ENCODE measurements around the gene LTV1. TPM values are rescaled to one million over a fixed set of nuclear protein-coding genes. Genes with fewer than 3 reads are reported as not detected.

The LTV1 gene
- total and polyA plus RNA-seq, 2 donors from 2014 or later: 15.0 to 17.8 TPM

GRCh38 chr6:143857651-143858050 is 14.5 kb downstream of the LTV1 start:
- H3K4me3 ChIP-seq (ENCODE audit: low read length in 3 of 3): no peak overlapping the region
- TF ChIP-seq CTCF (IDR thresholded peaks at IDR 0.05; ENCODE audit: borderline replicate concordance, extremely low read depth, insufficient read depth): no peak
- no peaks in the 10 kb centered on the region for H3K27me3 ChIP-seq (ENCODE audit: control insufficient read depth, insufficient read depth, low read length)
- no peak overlapping the region for H3K27ac ChIP-seq (ENCODE audit: low read depth in 2 of 2, low read length in 2 of 2)
- H3K4me1 ChIP-seq (ENCODE audit: control insufficient read depth in 2 of 3, insufficient read depth in 2 of 3, low read depth in 1 of 3, low read length in 3 of 3): no peaks in the 10 kb centered on the region
- H3K9me3 ChIP-seq (ENCODE audit: control insufficient read depth in 2 of 3, insufficient read depth in 1 of 3, low read length in 3 of 3): no peaks in the 10 kb centered on the region
- H3K9ac ChIP-seq (ENCODE audit: low read length in 3 of 3): no peak overlapping the region
- FAIRE-seq (no peak), DNase-seq (no peak)
- H3K36me3 ChIP-seq (ENCODE audit: control insufficient read depth in 2 of 3, insufficient read depth in 3 of 3, low read length in 3 of 3): peaks cover 11 to 41% (median 28%) of the 10 kb centered on the region in 3 donors
- intact Hi-C loops (cut with DNase I): no loop called here

GRCh38 chr6:143859891-143860660 is 16.9 kb downstream of the LTV1 start:
- Histone ChIP-seq H3K27me3 (ENCODE audit: control insufficient read depth, insufficient read depth, low read length) (no peaks in the 10 kb centered on the region), H3K4me1 (ENCODE audit: control insufficient read depth in 2 of 3, insufficient read depth in 2 of 3, low read depth in 1 of 3, low read length in 3 of 3) (no peaks in the 10 kb centered on the region), H3K9me3 (ENCODE audit: control insufficient read depth in 2 of 3, insufficient read depth in 1 of 3, low read length in 3 of 3) (no peaks in the 10 kb centered on the region), H3K36me3 (ENCODE audit: control insufficient read depth in 2 of 3, insufficient read depth in 3 of 3, low read length in 3 of 3) (peaks cover 11 to 48% (median 32%) of the 10 kb centered on the region in 3 donors), H3K4me3 (ENCODE audit: low read length in 3 of 3) (no peak overlapping the region), H3K9ac (ENCODE audit: low read length in 3 of 3) (no peak overlapping the region), H3K27ac (ENCODE audit: low read depth in 2 of 2, low read length in 2 of 2) (no peak overlapping the region)
- DNase-seq (no peak), FAIRE-seq (no peak)
- intact Hi-C loops (cut with DNase I): no loop called here
- no peak for TF ChIP-seq CTCF (IDR thresholded peaks at IDR 0.05; ENCODE audit: borderline replicate concordance, extremely low read depth, insufficient read depth)

GRCh38 chr6:143863771-143864170 is 20.6 kb downstream of the LTV1 start:
- no peak for TF ChIP-seq CTCF (IDR thresholded peaks at IDR 0.05; ENCODE audit: borderline replicate concordance, extremely low read depth, insufficient read depth)

More at GRCh38 chr6:143863771-143864170, 20.6 kb downstream of the LTV1 start:
- no peak overlapping the region for H3K9ac ChIP-seq (ENCODE audit: low read length in 3 of 3)
- intact Hi-C loops (cut with DNase I): no loop called here
- no peak for DNase-seq
- no peak for FAIRE-seq
- peaks cover 0 to 4% (median 0%) of the 10 kb centered on the region in 3 donors for H3K9me3 ChIP-seq (ENCODE audit: control insufficient read depth in 2 of 3, insufficient read depth in 1 of 3, low read length in 3 of 3)
- H3K27me3 ChIP-seq (ENCODE audit: control insufficient read depth, insufficient read depth, low read length): no peaks in the 10 kb centered on the region
- H3K36me3 ChIP-seq (ENCODE audit: control insufficient read depth in 2 of 3, insufficient read depth in 3 of 3, low read length in 3 of 3): peaks cover 6 to 21% (median 9%) of the 10 kb centered on the region in 3 donors
- H3K4me3 ChIP-seq (ENCODE audit: low read length in 3 of 3): no peak overlapping the region
- H3K27ac ChIP-seq (ENCODE audit: low read depth in 2 of 2, low read length in 2 of 2): no peak overlapping the region
- no peaks in the 10 kb centered on the region for H3K4me1 ChIP-seq (ENCODE audit: control insufficient read depth in 2 of 3, insufficient read depth in 2 of 3, low read depth in 1 of 3, low read length in 3 of 3)

Measured in kidney (tissue), 14 donors.